Upper lobe of left lung (tissue), 4 donors: ENCODE data around the gene DTNB.

Experiments
- CTCF ChIP-seq, 6 experiments: fragments of 450-650 bp in 4 of 6; fragments of 200-600 bp in 2 of 6; sonication (generic) in 2 of 6; IDR thresholded peaks; one replicate each; pipeline ENCODE4 v1.5.1; 2016 to 2019; ENCODE audit warnings: antibody characterized with exemption in 6 of 6
- EP300 ChIP-seq, 4 donors: sonication (generic); formaldehyde crosslinking; IDR thresholded peaks; one replicate each; pipeline ENCODE4 v1.5.1; 2017; ENCODE audit warnings: antibody characterized with exemption in 4 of 4, control low read depth in 2 of 4
- POLR2A ChIP-seq, 4 donors: fragments of 450-650 bp; IDR thresholded peaks; one replicate each; pipeline ENCODE4 v1.5.1; 2016 to 2017; ENCODE audit warnings: antibody characterized with exemption in 4 of 4, mild to moderate bottlenecking in 2 of 4
- POLR2AphosphoS5 ChIP-seq, 2 donors: sonication (generic); formaldehyde crosslinking; IDR thresholded peaks; one replicate each; pipeline ENCODE4 v1.5.1; 2017; ENCODE audit warnings: antibody characterized with exemption in 2 of 2

GRCh38 chr2:25528173-25528572, 145.2 kb downstream of the DTNB start:
- TF ChIP-seq EP300 (IDR thresholded peaks at IDR 0.05) (no peak), CTCF (IDR thresholded peaks at IDR 0.05) (no peak), POLR2AphosphoS5 (IDR thresholded peaks at IDR 0.05) (no peak), POLR2A (IDR thresholded peaks at IDR 0.05) (no peak)
